Vein endothelial cell (primary cell): Measurements from ENCODE around the gene C2orf15. TPM values are rescaled to one million over a fixed set of nuclear protein-coding genes. Genes with fewer than 3 reads are reported as not detected.

Source experiments
- small RNA-seq: library from RNA; depleted of rRNA; stranded (forward); fragments of <200 nt; gene quantifications from one replicate; pipeline ENCODE3, GENCODE V24; 2012
- total RNA-seq: library from RNA; depleted of rRNA; stranded (reverse); fragments of >200 nt; gene quantifications from 2 replicates; pipeline ENCODE4 v1.2.3, GENCODE V29; 2012

C2orf15 gene, protein sequence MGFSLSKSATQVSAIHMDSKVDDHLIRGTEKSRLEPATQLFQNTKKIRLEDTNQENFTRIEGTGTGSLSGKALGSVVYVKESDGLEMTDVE
- total RNA-seq, result 0.33 TPM in 1 of 2 replicates, not detected in the other

DNA sequence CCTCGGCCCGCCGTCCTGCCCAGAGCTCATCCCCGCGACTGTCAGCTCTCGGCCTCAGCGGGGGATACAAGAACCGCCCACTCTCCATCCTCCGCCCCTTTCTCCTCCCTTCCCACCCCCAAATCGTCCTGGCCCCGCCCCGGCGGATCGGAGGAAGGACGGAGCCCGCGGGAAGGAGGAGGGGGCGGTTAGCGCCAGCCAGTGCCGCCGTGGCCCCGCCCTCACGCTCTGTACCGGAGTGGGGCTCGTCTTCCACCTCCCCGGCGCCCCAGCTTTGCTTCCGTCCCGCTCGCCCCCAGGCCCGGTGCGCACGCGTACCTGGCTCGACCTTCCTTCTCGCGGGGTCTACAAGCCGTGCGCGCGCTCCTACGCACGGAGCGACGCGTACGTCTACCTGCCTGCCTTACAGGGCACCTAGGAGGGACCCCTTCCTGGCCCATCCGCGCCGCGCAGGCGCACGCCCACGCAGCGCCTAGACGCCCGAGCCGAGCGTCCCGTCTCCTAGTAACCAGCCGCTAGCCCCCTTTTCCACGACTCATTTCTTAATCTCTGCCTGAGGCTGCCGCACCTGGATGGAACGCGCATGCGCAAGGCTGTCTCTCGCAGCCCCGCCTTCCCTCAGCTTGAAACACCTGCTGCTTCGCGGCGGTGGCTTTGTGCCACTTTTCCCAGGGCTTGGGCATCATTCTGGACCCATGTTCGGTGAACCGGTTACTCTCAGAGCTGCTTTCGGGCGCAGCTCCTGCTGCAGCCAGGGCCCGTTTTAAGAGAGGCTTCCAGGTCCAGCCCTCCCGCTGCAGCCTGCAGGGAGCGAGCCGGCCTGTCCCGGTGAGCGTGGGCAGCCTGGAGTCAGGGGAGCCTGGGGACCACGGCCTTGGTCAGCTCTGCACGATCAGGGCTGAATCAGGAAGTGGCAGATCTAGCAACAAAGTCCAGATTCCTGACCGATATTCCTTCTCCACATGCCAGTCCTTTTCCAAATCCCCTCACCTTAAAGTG lies at the start of gene C2orf15:
Gene C2orf15, plus strand, starts transcription at position 598 of the 999 bp plus-strand sequence. CDS start 8,852 bp downstream, outside the sequence.

DNA sequence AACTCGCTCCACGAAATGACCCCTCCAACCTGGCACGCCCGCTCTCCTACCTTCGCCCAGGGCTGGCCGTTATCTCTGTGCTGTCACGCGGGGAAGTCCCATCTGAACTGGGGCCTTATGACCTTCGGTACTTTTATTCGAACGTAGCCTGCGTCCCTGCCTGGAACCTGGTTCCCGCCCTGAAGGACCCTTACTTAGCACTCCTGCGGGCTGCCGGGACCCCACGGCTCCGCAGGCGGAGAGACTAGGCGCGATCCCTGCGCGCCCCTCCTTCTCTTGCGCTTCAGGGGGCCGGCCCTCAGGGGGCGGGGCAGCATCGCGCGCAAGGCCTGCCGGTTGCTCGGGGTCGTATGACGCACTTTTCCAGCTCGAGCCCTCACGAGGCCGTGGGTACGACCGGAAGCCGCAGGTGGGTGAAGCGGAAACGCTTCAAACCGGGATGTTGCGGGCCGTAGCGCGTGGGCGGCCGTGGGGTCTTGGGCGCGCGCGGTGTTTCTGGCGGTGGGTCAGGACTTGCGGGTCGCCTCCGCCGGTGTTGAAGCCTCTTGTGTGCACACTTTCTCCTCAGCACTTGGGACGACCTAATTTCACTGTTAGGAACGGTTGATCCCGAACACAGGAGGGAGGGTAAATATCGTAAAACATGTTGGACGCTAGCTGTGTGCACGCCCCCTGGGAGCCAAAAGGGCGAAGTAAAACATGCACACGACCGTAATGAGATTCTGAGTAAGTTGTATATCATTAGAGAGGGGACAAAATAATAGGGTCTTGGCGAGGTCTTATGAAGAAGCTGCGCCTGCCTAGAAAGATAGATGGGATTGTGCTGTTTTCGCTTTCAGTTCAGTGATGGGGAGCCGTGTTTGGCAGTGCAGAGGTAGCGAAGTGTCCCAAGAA lies 13.4 kb downstream of the C2orf15 start, which contains the start of the genes LIPT1 and TSGA10:
Gene LIPT1, plus strand, starts transcription at position 325 of the 894 bp plus-strand sequence. CDS start 6,991 bp downstream, outside the sequence.
Gene TSGA10, minus strand, starts transcription at position 300 of the 894 bp plus-strand sequence. CDS start 45,503 bp downstream, outside the sequence.

DNA sequence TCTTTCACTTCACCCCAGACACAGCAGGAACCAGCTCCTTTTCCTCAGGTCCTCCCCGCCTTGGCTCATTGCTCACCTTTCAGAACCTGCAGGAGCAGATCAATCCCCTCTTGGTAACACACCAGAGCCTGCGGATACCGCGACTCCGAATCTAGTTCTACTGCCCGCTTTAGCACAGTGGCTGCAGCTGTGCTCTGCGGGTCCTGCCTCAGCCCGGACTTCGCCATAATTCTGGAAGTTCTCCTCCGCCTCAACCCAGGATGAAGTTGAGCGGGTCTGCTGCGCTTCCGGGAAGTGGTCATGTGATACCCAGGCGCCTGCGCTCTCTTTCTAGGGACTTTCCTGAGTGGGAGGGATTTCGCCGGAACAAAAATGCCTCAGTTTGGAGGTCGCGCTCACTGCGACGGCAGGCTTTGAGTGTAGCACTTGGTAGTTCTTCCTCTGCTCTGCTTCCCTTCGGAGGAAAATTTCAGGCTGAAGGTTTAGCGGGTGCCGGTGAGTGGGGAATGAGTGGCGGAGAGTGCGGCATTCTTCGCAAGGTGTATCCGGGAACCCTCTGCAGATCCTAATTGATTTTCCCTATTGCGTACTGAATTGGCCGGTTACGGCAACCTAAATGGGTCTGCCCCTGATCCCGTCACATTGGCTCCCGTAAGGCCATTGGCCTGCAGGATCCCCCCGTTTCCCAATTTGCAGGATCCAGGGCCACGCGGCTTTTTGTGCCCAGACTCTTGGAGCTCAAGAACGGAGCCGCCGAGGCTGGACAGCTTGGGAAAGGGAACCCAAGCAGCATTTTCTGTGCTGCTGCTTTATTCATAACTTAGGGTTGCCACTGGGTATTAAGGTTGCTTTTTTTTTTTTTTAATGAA lies 39.5 kb downstream of the C2orf15 start, which contains the start of the genes MITD1 and MRPL30:
Gene MITD1, minus strand, starts transcription at position 304 of the 869 bp plus-strand sequence. Its CDS starts 77 bp downstream, at position 227.
Gene MRPL30, plus strand, starts transcription at position 430 of the 869 bp plus-strand sequence. CDS start 5,020 bp downstream, outside the sequence.

Small RNA genes within 50 kb of the gene (small RNA-seq; reads per million reads assigned to genes)
- gene AC092587.1, result not detected

Other genes with a start within 250 kb of the C2orf15 start
- gene CRACDL, start 205.5 kb upstream of the C2orf15 start, total RNA-seq, result 11.1 and 12.4 TPM in 2 replicates
- gene TSGA10, start 13.2 kb downstream of the C2orf15 start, total RNA-seq, result 2.3 and 3.3 TPM in 2 replicates
- 4.4 and 5.9 TPM in 2 replicates for gene LIPT1, start 13.3 kb downstream of the C2orf15 start, total RNA-seq
- 18.6 and 21.9 TPM in 2 replicates for gene MITD1, start 39.4 kb downstream of the C2orf15 start, total RNA-seq
- 42.4 and 59.8 TPM in 2 replicates for gene MRPL30, start 39.5 kb downstream of the C2orf15 start, total RNA-seq
- not detected in 2 replicates for gene LYG2, start 114.0 kb downstream of the C2orf15 start, total RNA-seq
- gene LYG1, start 159.5 kb downstream of the C2orf15 start, total RNA-seq, result 0.98 TPM in 1 of 2 replicates, not detected in the other
- 105 and 119 TPM in 2 replicates for gene TXNDC9, start 194.6 kb downstream of the C2orf15 start, total RNA-seq
- gene EIF5B, start 195.7 kb downstream of the C2orf15 start, total RNA-seq, result 22.9 and 27.6 TPM in 2 replicates